Subcutaneous abdominal adipose tissue (tissue), 5 donors: Measurements from ENCODE around the gene GLUL.

Experiments used
- H3K27ac ChIP-seq: one replicate; pipeline ENCODE4 v1.7.0; 2013; ENCODE audit warnings: low read depth, mild to moderate bottlenecking, inconsistent platforms, low read length, moderate library complexity
- H3K27me3 ChIP-seq, 5 donors: one replicate each; pipeline ENCODE4 v1.7.0; 2013; ENCODE audit warnings: low read length in 5 of 5, inconsistent platforms in 1 of 5; ENCODE audit not compliant: control insufficient read depth in 5 of 5, insufficient read depth in 4 of 5
- H3K36me3 ChIP-seq, 5 donors: one replicate each; pipeline ENCODE4 v1.7.0; 2013; ENCODE audit warnings: low read length in 5 of 5; ENCODE audit not compliant: control insufficient read depth in 5 of 5, insufficient read depth in 5 of 5
- H3K4me1 ChIP-seq, 5 donors: one replicate each; pipeline ENCODE4 v1.7.0; 2013; ENCODE audit warnings: low read length in 5 of 5, mild to moderate bottlenecking in 3 of 5, moderate library complexity in 1 of 5; ENCODE audit not compliant: control insufficient read depth in 5 of 5, insufficient read depth in 5 of 5
- H3K4me3 ChIP-seq, 5 donors: one replicate each; pipeline ENCODE4 v1.7.0; 2013; ENCODE audit warnings: low read length in 5 of 5, low read depth in 1 of 5
- H3K9ac ChIP-seq, 5 donors: one replicate each; pipeline ENCODE4 v1.7.0; 2013; ENCODE audit warnings: low read length in 5 of 5, mild to moderate bottlenecking in 4 of 5, moderate library complexity in 3 of 5
- H3K9me3 ChIP-seq, 5 donors: one replicate each; pipeline ENCODE4 v1.7.0; 2013; ENCODE audit warnings: low read length in 5 of 5; ENCODE audit not compliant: control insufficient read depth in 5 of 5
- donor health status: healthy.
- donor health status: healthy.
- donor health status: healthy.
- donor health status: healthy.
- donor health status: healthy.

GLUL gene

DNA sequence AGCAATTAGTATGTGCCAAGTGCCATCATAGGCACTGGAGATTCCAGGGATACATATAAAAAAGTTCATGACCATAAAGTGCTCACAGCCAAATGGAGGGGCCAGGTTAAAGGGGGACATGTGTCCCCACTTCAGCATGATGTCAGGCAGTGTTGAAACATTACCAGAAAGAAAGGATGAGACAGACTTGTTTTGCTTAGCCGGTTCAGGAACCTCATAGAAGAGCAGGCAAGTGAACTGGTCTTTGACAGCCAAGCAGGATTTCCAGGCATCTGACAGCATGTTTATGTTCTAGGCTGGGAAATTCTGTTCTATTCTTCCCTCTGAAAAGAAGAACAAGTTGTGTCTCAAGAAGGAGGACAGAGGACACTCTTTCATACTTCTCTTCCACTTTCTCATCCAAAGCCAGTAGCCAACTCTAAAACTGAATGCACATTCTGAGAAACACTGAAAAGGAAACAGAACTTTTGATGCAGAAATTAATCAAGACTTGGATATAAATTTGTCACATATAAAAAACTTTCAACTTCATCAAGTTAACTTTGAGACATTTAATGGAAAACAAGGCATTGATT is 39.7 kb downstream of the GLUL start:
- H3K27ac ChIP-seq, result peak overlapping the region; percentile 39
- H3K36me3 ChIP-seq, result no peaks in the 10 kb centered on the region
- H3K4me3 ChIP-seq, result no peak overlapping the region
- H3K9ac ChIP-seq, result no peak overlapping the region
- H3K27me3 ChIP-seq, result no peaks in the 10 kb centered on the region
- H3K9me3 ChIP-seq, result no peaks in the 10 kb centered on the region
- peaks cover 0 to 15% (median 2%) of the 10 kb centered on the region in 5 donors for H3K4me1 ChIP-seq

DNA sequence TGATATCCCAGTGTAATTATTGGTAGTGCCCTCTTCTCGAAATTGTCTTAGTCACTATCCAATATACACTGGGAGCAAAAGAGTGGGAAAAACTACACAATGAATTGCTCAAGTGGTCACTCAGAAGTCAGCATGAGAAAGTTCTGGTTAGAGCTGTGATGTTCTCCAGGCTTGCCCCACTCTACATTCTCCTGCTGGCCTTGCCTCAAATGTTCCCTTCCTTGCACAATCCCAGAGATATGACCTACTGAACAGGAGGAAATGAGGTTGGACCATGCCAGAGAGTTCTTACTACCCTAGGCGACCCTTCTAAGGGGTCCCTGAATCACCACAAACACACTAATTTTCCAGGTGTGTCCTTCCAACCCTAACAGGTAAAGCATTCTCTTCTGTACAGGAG is 40.8 kb downstream of the GLUL start:
- Histone ChIP-seq H3K27ac (no peak overlapping the region), H3K4me3 (no peak overlapping the region), H3K9me3 (no peaks in the 10 kb centered on the region), H3K36me3 (no peaks in the 10 kb centered on the region), H3K4me1 (peaks cover 0 to 15% (median 2%) of the 10 kb centered on the region in 5 donors), H3K9ac (no peak overlapping the region), H3K27me3 (no peaks in the 10 kb centered on the region)

GRCh38 chr1:182348961-182349747 is 42.4 kb downstream of the GLUL start:
- Histone ChIP-seq H3K4me1 (peaks cover 0 to 15% (median 2%) of the 10 kb centered on the region in 5 donors), H3K36me3 (no peaks in the 10 kb centered on the region), H3K4me3 (no peak overlapping the region), H3K9me3 (no peaks in the 10 kb centered on the region), H3K27ac (no peak overlapping the region), H3K27me3 (no peaks in the 10 kb centered on the region), H3K9ac (no peak overlapping the region)

- Histone ChIP-seq H3K9ac (no peak overlapping the region), H3K27me3 (no peaks in the 10 kb centered on the region), H3K36me3 (no peaks in the 10 kb centered on the region), H3K9me3 (no peaks in the 10 kb centered on the region), H3K4me3 (no peak overlapping the region), H3K27ac (no peak overlapping the region), H3K4me1 (peaks cover 0 to 14% (median 2%) of the 10 kb centered on the region in 5 donors)
Measured at GRCh38 chr1:182347019-182347418, 44.6 kb downstream of the GLUL start.

DNA sequence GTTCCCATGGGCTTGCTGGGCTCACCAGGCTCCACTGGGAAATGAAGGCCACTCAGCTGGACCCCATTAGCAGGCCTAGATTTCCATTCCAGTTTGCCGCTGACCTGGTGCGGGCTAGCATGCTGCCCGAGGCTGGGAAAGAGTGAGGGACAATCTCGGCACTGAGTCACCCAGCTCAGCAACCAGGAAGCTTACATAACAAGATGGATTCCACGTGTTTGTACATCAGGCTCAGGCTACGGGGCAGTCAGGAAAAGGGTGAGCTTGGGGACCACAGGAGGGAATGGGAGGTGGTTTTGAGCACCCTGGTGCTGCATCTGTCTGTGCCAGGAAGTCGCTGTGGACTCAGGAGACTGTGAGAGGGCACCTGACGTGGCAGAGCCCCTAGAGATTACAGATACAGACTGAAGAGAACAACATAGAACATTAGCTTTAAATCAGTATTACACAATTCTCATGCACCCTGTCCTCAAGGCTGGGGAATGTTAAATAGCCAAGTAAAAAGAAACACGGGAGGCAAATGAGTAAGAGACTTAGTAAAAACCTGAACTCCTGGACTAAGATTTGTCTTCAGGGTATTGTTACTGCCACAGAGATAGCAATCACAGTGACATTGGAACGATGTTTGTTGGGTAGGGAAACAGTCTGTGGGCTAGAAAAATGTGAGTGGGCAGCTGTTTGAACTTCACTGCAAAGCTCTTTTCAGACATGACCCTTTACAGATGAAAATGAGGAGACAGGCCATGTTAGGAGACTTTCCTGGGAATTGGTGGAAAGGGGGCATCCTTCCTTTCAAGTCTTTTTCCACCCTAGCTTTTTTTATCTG is 51.1 kb downstream of the GLUL start:
- H3K9ac ChIP-seq, result no peak overlapping the region
- no peak overlapping the region for H3K4me3 ChIP-seq
- H3K27ac ChIP-seq, result no peak overlapping the region
- H3K27me3 ChIP-seq, result no peaks in the 10 kb centered on the region
- no peaks in the 10 kb centered on the region for H3K9me3 ChIP-seq
- peaks cover 4 to 31% (median 16%) of the 10 kb centered on the region in 5 donors for H3K4me1 ChIP-seq
- no peaks in the 10 kb centered on the region for H3K36me3 ChIP-seq

DNA sequence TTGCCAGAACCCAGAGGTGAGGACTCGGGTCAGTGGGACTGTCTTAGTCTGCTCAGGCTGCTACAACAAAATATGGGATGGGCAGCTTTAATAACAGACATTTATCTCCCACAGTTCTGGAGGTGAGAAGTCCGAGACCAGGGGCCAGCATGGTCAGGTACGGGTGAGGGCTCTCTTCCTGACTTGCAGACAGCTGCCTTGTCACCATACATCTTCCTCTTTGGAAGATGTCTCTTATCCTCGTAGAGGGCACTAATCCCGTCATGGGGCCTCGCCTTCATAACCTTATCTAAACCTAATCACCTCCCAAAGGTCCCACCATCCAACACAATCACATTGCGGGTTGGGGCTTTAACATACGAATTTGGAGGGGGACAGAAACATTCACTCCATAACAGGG is 51.9 kb downstream of the GLUL start:
- Histone ChIP-seq H3K4me3 (no peak overlapping the region), H3K27ac (no peak overlapping the region), H3K36me3 (no peaks in the 10 kb centered on the region), H3K9ac (no peak overlapping the region), H3K27me3 (no peaks in the 10 kb centered on the region), H3K4me1 (peaks cover 4 to 31% (median 16%) of the 10 kb centered on the region in 5 donors), H3K9me3 (no peaks in the 10 kb centered on the region)

DNA sequence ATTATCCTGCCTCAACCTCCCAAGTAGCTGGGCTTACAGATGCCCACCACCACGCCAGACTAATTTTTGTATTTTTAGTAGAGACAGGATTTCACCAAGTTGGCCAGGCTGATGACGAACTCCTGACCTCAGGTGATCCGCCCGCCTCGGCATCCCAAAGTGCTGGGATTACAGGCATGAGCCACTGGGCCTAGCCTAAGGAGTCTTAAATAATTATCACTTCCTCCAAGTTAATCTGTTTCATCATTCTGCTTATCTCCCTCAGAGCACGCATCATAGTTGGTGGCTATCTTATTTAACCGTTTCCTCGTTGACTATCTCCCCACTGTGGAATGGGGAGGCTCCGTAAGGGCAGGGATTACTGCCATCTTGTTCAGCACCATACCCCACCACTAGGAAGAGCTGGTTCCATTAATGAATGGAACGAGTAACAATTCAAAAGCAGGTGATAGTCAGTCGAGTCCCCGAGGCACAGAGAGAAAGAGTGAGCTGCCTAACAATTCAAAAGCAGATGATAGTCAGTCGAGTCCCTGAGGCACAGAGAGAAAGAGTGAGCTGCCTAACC is 52.7 kb downstream of the GLUL start:
- H3K27ac ChIP-seq, result no peak overlapping the region
- H3K9me3 ChIP-seq, result no peaks in the 10 kb centered on the region
- no peak overlapping the region for H3K4me3 ChIP-seq
- H3K36me3 ChIP-seq, result no peaks in the 10 kb centered on the region
- H3K27me3 ChIP-seq, result no peaks in the 10 kb centered on the region
- no peak overlapping the region for H3K9ac ChIP-seq
- peaks cover 4 to 31% (median 16%) of the 10 kb centered on the region in 5 donors for H3K4me1 ChIP-seq

DNA sequence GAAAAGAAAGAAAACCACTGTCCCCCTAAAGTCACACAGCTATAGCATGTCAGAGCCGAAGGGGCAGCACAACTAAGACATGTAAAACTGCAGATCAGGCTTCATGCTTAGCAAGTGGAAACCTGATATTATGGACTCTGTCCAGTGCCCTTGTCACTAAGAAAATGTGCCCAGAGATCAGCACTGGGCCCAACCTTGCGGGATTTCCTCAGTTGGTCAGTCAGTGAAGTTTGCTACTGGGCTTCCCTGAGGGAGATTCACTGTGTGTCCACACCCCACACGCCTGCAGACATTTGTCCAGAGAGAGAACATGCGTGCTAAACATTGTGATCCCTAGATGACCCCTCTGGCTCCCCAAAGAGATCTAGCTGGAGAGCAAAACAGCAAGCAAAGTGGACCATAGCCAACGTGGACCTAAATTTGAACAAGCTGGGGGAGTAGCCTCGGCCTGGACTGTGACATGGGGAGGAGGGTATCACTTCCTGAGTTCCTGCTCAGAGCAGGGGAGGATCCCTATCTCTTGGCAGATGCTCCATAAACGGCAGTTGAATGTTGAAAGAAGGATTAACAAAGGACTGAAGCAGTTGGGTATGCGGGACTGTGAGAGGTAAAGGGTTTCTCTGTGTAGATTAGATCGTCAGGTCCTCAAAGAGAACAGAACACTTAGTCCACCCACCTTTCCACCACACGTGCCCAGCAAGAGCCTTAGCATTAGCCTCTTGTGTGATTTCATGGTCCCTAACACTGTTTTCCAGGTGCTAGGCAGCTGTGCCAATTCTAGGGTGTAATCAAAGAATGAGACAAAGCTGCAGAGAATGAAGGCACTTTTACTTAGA is 53.6 kb downstream of the GLUL start:
- no peaks in the 10 kb centered on the region for H3K9me3 ChIP-seq
- no peaks in the 10 kb centered on the region for H3K27me3 ChIP-seq
- no peak overlapping the region for H3K9ac ChIP-seq
- H3K36me3 ChIP-seq, result no peaks in the 10 kb centered on the region
- peak overlapping the region in 1 of 5 donors; percentile 27 for H3K4me3 ChIP-seq
- H3K4me1 ChIP-seq, result peaks cover 4 to 31% (median 16%) of the 10 kb centered on the region in 5 donors
- no peak overlapping the region for H3K27ac ChIP-seq

DNA sequence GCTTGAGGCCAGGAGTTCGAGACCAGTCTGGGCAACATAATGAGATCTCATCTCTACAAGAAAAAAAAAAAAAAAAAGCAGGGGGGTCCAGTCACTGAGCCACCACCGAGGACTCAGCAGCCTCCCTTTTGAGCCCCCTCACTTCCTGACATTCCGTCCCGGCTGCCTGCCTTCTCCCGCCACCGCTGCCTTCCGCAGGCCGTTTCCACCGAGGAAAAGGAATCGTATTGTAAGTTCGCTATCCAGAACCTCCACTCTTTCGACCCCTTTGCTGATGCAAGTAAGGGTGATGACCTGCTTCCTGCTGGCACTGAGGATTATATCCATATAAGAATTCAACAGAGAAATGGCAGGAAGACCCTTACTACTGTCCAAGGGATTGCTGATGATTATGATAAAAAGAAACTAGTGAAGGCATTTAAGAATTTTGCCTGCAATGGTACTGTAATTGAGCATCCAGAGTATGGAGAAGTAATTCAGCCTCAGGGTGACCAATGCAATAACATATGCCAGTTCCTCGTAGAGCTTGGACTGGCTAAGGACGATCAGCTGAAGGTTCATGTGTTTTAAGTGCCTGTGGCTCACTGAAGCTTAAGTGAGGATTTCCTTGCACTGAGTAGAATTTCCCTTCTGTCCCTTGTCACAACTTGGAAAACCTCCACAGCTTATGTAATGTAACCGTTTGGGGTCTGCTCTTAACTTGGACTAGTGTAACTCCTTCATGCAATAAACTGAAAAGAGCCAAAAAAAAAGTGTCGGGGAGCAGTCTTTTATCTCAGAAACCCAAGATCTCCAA is 55.6 kb downstream of the GLUL start:
- Histone ChIP-seq H3K4me1 (peaks cover 4 to 31% (median 13%) of the 10 kb centered on the region in 5 donors), H3K36me3 (no peaks in the 10 kb centered on the region), H3K27ac (no peak overlapping the region), H3K9ac (no peak overlapping the region), H3K9me3 (no peaks in the 10 kb centered on the region), H3K4me3 (peak overlapping the region in 1 of 5 donors; percentile 4), H3K27me3 (no peaks in the 10 kb centered on the region)
